HG03460 (cell line): ENCODE results near the gene CASP8AP2.
"Not testable (repeated sequence)": the region's sequence is repeated elsewhere in the genome, so short reads cannot be mapped to it uniquely, and the experiment has no call there.

Source experiments
- ATAC-seq: cut with Tn5 transposase; IDR thresholded peaks from one replicate; pipeline ENCODE4 v1.9.1; 2021; ENCODE audit not compliant: unreplicated experiment

Gene CASP8AP2

DNA sequence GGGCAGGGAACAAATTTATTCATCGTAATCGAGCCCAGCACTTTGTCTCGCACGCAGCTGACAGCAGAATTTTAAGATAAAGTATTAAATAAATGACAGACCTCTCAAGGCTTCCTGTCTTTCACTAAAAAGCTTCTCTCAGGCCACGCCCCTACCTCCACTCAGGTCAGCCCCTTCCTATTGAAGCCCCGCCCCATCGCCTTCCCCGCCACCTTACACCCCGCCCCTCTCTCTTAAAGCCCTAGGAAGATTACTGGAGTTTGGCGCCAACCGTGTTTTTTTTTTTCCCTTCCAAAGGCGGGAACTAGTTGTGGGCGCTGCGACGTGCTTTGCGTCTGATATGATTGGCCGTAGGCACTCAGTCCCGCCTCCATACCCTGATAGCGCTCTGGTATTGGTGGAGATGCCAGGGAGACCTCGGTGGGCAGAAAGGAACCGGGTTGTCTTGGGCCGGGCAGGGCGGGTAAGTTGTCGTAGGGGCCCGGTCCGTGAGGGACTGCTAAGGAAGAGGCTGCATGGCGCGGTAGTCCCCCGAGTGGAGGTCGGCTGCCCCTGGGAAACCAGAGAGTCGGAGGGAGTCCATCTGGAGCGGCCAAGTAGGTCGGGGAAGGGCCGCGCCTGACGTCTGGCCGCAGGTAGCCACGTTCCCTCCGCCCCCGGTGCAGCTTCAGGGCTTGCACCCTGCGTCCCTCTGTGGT is at the start of gene CASP8AP2:
TSS of gene CASP8AP2 (plus strand) at position 409 of the 698 bp plus-strand sequence.
- peak; percentile 95 for ATAC-seq

GRCh38 chr6:89781070-89782034 is 48.3 kb upstream of the CASP8AP2 start:
- no peak for ATAC-seq

DNA sequence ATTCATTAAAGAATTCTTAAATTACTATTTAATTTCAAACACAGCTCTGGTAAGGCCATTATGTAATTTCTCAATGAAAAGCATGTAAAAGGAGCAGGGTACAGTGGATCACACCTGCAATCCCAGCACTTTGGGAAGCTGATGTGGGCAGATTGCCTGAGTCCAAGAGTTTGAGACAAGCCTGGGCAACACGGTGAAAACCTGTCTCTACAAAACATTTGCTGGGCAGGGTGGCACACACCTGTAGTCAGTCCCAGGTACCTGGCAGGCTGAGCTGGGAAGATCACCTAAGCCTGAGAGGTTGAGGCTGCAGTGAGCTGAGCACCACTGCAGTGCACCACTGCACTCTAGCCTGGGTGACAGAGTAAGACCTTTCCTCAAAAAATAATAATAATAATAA is 47.5 kb upstream of the CASP8AP2 start:
- no peak for ATAC-seq

GRCh38 chr6:89783293-89783692 is 46.4 kb upstream of the CASP8AP2 start:
- ATAC-seq = not testable (repeated sequence)

- ATAC-seq = no peak
Observed at GRCh38 chr6:89784838-89785237, 44.8 kb upstream of the CASP8AP2 start.

GRCh38 chr6:89786970-89787369 is 42.7 kb upstream of the CASP8AP2 start:
- ATAC-seq = no peak

GRCh38 chr6:89787660-89788328 is 41.9 kb upstream of the CASP8AP2 start:
- ATAC-seq = no peak

DNA sequence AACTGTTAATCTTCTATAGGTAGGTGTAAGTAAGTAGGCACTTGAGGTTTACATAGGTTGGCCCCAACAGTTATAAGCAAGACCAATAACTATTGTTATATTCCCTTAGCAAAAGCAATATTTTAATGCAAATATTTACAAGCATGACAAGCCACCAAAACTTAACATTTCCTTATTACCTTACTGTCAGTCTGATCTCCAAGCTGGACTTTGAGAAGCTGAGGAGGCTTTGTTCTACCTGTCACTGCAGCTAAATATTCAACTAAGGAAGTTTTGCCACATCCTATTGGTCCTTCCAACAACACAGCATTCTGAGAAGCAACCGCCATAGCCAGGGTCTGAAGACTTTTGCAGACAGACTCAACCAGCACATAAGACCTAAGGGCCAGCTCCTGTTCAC is 39.7 kb upstream of the CASP8AP2 start:
- no peak for ATAC-seq

- no peak for ATAC-seq
Observed at GRCh38 chr6:89790403-89790802, 39.3 kb upstream of the CASP8AP2 start.

GRCh38 chr6:89792881-89793280 is 36.8 kb upstream of the CASP8AP2 start:
- ATAC-seq = peak; percentile 76

- no peak for ATAC-seq
Observed at GRCh38 chr6:89793586-89793985, 36.1 kb upstream of the CASP8AP2 start.

- ATAC-seq = no peak
Observed at GRCh38 chr6:89794324-89794723, 35.4 kb upstream of the CASP8AP2 start.

DNA sequence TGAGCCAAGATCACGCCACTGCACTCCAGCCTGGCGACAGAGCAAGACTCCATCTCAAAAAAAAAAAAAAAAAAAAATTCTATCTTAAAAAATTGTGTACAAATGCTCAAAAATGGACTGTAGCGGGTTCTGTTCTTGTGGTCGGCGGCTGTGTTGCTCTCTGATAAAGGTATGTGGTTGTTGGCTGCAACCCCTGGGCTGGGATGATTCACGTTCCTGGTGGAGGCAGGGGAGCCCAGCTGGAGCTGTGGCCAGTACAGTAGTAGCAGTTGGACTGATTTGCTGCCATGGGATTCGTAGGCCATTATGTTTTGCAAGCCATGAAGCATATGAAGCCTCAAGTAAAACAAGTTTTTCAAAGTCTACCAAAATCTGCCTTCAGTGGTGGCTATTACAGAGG is 32.4 kb upstream of the CASP8AP2 start:
- ATAC-seq = no peak

DNA sequence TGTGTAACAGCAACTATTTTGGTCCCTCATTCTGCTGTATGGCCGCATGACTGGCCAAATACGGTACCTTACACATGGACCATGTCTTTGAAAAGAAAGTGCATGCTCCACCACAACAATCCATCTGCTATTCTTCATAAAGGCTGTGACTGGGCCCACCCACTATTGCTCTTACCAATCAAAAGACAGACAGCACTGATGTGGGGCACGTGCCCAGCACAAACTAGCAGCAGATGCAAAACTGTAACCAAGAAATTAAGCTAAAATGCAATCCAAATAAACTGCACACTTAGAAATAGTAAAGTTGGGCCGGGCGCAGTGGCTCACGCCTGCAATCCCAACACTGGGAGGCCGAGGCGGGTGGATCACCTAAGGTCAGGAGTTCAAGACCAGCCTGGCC is 30.6 kb upstream of the CASP8AP2 start:
- no peak for ATAC-seq

DNA sequence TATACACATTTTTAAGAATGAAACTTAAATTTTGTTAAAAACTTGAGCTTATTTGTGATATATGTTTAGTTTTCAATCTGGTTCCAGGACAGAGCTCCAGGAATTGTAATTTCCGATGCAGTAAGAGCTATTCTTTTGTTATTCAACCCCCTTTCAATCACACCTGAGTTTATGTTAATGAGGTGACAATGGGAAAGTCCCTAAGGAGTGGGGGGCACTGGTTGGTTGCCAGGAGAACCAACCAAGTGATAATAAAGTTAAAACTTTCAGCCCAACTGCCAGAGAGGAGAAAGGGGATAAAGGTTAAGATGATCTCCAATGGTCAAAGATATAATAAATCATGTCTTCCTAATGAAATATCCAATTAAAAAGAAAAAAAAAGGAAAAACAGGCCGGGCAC is 29.9 kb upstream of the CASP8AP2 start:
- no peak for ATAC-seq

DNA sequence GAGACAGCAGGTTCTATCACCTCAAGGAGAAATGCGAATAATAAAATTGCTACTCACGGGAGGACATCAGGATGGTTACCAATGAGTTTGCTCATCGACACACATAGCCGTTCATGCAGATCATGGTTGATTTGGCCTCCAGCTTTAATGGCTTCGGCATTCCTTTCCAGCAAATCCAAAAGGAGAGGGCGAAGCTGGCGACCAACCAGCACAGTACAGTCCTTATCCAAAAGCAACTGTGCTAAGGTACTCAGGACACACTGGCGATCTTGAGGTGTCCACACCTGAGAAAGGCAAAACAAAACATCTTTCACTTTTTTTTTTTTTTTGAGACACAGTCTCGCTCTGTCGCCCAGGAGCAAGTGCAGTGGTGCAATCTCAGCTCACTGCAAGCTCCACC is 26.4 kb upstream of the CASP8AP2 start:
- no peak for ATAC-seq

GRCh38 chr6:89805814-89806371 is 23.8 kb upstream of the CASP8AP2 start:
- no peak for ATAC-seq

DNA sequence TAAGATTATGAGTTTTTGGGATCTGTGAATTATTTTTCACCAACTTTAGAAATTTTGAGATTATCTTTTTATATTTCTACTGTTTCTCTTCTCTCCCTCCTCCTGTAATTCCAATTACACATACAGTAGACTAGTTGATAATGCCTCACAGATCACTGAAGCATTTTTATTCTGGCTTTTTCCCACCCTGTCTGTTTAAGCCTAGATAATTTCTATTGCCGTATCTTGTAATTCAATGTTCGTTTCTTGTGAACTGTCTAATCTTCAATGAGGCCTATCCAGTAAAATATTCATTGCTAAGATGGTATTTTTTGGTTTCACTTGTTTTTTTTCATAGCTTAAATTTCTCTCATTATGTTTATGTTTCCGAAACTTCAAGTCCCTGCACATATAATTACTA is 22.1 kb upstream of the CASP8AP2 start:
- no peak for ATAC-seq

- ATAC-seq = not testable (repeated sequence)
Observed at GRCh38 chr6:89813422-89813821, 16.3 kb upstream of the CASP8AP2 start.

DNA sequence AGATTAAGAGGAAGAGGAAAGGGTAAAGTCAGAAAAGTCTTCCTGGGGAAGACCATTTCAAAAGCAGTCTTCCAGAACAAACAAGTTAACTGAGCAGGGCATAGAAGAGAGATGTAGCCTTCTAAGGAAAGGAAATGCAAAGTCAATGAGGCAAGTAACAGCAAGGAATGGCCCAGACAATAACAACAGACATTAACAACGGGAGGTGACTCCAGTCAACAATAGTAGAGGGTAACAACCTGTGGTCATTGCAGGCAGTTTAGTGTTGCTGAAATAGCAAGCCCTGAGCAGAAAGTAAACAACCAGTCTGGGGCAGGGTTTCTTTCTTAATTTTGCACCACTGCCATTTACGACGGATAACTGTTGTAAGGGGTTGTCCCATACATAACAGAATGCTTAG is 12.2 kb upstream of the CASP8AP2 start:
- ATAC-seq = no peak

GRCh38 chr6:89818977-89819335 is 10.7 kb upstream of the CASP8AP2 start:
- peak; percentile 25 for ATAC-seq
